B cell (primary cell): ENCODE measurements around the gene CD28. TPM values are rescaled to one million over a fixed set of nuclear protein-coding genes. Genes with fewer than 3 reads are reported as not detected.
"Not testable (repeated sequence)": the region's sequence is repeated elsewhere in the genome, so short reads cannot be mapped to it uniquely, and the experiment has no call there.

Source experiments
- ATAC-seq: fragments of 200-7000 bp; cut with Tn5 transposase; one replicate; pipeline ENCODE4 v1.10.0; 2021; ENCODE audit warnings: low read depth, mild to moderate bottlenecking, moderate number of reproducible peaks, moderate library complexity
- CTCF ChIA-PET: fragments of 350-600 bp; sonication (Branson Sonifier 250); formaldehyde crosslinking; loops from one replicate; lab custom pipeline; 2021; ENCODE audit warnings: antibody characterized with exemption, inconsistent platforms; lab: Charles Lee
- POLR2A ChIA-PET: fragments of 350-600 bp; sonication (Branson Sonifier 250); formaldehyde crosslinking; loops from one replicate; lab custom pipeline; 2021; ENCODE audit warnings: antibody characterized with exemption; lab: Charles Lee
- DNase-seq: peaks from one replicate; pipeline ENCODE4 v3.0.0; 2013
- H2AFZ ChIP-seq: 2 replicates; pipeline ENCODE4 v1.6.1; 2012; ENCODE audit warnings: mild to moderate bottlenecking, low read depth, low read length; ENCODE audit not compliant: insufficient read depth, poor library complexity, severe bottlenecking
- H3K27ac ChIP-seq, 2 donors: 1 replicate in 1 of 2; 2 replicates in 1 of 2; pipeline ENCODE4 v1.5.1; 2012 to 2013; ENCODE audit warnings: low read length in 2 of 2, mild to moderate bottlenecking in 2 of 2, moderate library complexity in 1 of 2
- H3K27me3 ChIP-seq, 4 experiments: fragments of 200-600 bp in 1 of 4; sonication (generic) in 1 of 4; replicated peaks in 1 of 4; 1 replicate in 2 of 4; 2 replicates in 2 of 4; pipeline versions ENCODE4 v1.6.1 to v1.7.0; 2013 to 2016; ENCODE audit warnings: low read length in 3 of 4, mild to moderate bottlenecking in 2 of 4, mixed read lengths in 1 of 4, moderate library complexity in 1 of 4; ENCODE audit not compliant: insufficient read depth in 4 of 4, control insufficient read depth in 3 of 4; ENCODE audit errors: control extremely low read depth in 1 of 4
- H3K36me3 ChIP-seq, 2 experiments: replicated peaks in 1 of 2; 1 replicate in 1 of 2; 2 replicates in 1 of 2; pipeline versions ENCODE4 v1.6.1 to v1.7.1; 2013; ENCODE audit warnings: low read length in 1 of 2; ENCODE audit not compliant: insufficient read depth in 2 of 2, control insufficient read depth in 1 of 2; ENCODE audit errors: control extremely low read depth in 1 of 2, extremely low read depth in 1 of 2
- H3K4me1 ChIP-seq, 2 donors: fragments of 200-600 bp in 1 of 2; sonication (generic) in 1 of 2; 1 replicate in 1 of 2; 2 replicates in 1 of 2; pipeline versions ENCODE4 v1.5.1 to v1.6.1; 2013 to 2017; ENCODE audit warnings: low read length in 2 of 2; ENCODE audit not compliant: control insufficient read depth in 2 of 2, insufficient read depth in 2 of 2
- H3K4me2 ChIP-seq: replicated peaks from 2 replicates; pipeline ENCODE3; 2012; ENCODE audit warnings: mild to moderate bottlenecking, low read depth, low read length; ENCODE audit not compliant: poor library complexity, severe bottlenecking
- H3K4me3 ChIP-seq, 5 experiments: fragments of 200-600 bp in 1 of 5; sonication (generic) in 1 of 5; 1 replicate in 3 of 5; 2 replicates in 2 of 5; pipeline versions ENCODE4 v1.5.1 to v1.7.0; 2011 to 2016; ENCODE audit warnings: low read length in 4 of 5, mild to moderate bottlenecking in 4 of 5, low read depth in 2 of 5, control low read depth in 1 of 5, moderate library complexity in 1 of 5; ENCODE audit not compliant: insufficient read depth in 1 of 5; ENCODE audit errors: control extremely low read depth in 1 of 5, extremely low read depth in 1 of 5
- H3K79me2 ChIP-seq: fragments of 200-600 bp; sonication (generic); one replicate; pipeline ENCODE4 v1.6.0; 2016; ENCODE audit warnings: low read length; ENCODE audit not compliant: control insufficient read depth, insufficient read depth
- H3K9ac ChIP-seq: fragments of 200-600 bp; sonication (generic); 2 replicates; pipeline ENCODE4 v1.6.1; 2017; ENCODE audit warnings: mild to moderate bottlenecking, low read length, moderate library complexity
- H3K9me3 ChIP-seq, 3 donors: one replicate each; pipeline versions ENCODE4 v1.6.1 to v1.7.1; 2013; ENCODE audit warnings: low read length in 2 of 3; ENCODE audit not compliant: control insufficient read depth in 2 of 3, insufficient read depth in 1 of 3; ENCODE audit errors: control extremely low read depth in 1 of 3
- H4K20me1 ChIP-seq: 2 replicates; pipeline ENCODE4 v1.6.0; 2012; ENCODE audit warnings: mild to moderate bottlenecking, low read length; ENCODE audit not compliant: insufficient read depth, control insufficient read depth, poor library complexity, severe bottlenecking
- H3K27ac Mint-ChIP-seq: one replicate; pipeline ENCODE4 v1.8.0; 2021; ENCODE audit warnings: mixed read lengths
- H3K27me3 Mint-ChIP-seq: one replicate; pipeline ENCODE4 v1.8.0; 2021; ENCODE audit warnings: mixed read lengths
- H3K4me1 Mint-ChIP-seq: one replicate; pipeline ENCODE4 v1.8.0; 2021; ENCODE audit warnings: mixed read lengths
- H3K4me3 Mint-ChIP-seq: one replicate; pipeline ENCODE4 v1.8.0; 2021; ENCODE audit warnings: mixed read lengths
- H3K9me3 Mint-ChIP-seq: one replicate; pipeline ENCODE4 v1.8.0; 2022; ENCODE audit warnings: mixed read lengths; ENCODE audit not compliant: insufficient read depth
- EZH2 ChIP-seq: IDR thresholded peaks from 2 replicates; pipeline ENCODE4 v1.6.1; 2012; ENCODE audit warnings: borderline replicate concordance, low read depth, mild to moderate bottlenecking, moderate library complexity, low read length; ENCODE audit not compliant: insufficient read depth, poor library complexity, severe bottlenecking
- WGBS: methylation state at CpG from one replicate; pipeline ENCODE4 v1.1.5; 2013; ENCODE audit warnings: missing lambda C conversion rate; ENCODE audit not compliant: insufficient coverage; 5-methylcytosine and 5-hydroxymethylcytosine counted together
- intact Hi-C: fragments of 100-400 bp; cut with micrococcal nuclease; formaldehyde crosslinking; loops from one replicate; pipeline ENCODE4 v1.10.0; 2022
- polyA plus RNA-seq: library from polyadenylated mRNA; depleted of rRNA; stranded (reverse); fragments of >200 nt; gene quantifications from 2 replicates; pipeline ENCODE4 v1.2.3, GENCODE V29; 2012
- total RNA-seq, 2 donors: library from RNA; stranded (reverse); fragments of 120-200 nt in 1 of 2; gene quantifications; 1 replicate in 1 of 2; 2 replicates in 1 of 2; pipeline versions ENCODE4 v1.2.3 to v1.2.4, GENCODE V29; 2013 to 2022
- TF ChIP-seq, protein P1 (sequence below): fragments of 200-600 bp; IDR thresholded peaks from one replicate; pipeline ENCODE4 v1.8.0; 2022; ENCODE audit warnings: antibody characterized with exemption, mild to moderate bottlenecking

CD28 gene
- total and polyA plus RNA-seq, 2 donors (not counting 1 experiment from before 2014, with no cell fraction given), result 0.18 to 0.37 TPM

DNA sequence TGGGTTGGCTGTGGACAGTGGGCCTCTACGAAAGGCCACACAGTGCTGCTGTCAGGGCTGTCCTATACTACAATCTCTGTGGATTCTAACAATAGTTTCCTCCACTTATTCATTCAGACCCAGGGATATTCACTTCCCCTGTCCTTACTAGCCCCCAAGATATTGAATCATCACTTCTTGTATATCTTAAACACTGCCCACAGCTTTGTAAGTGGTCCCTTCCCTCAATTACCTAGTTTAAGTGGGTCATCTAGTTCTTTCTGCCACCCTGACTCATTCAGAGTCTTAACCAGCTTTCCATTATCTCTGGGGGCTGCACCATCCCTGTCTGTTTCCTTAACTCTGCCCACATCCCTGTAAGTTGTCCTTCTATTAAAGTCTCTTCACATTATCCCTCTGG lies 69.2 kb downstream of the CD28 start:
- no peaks in the 10 kb centered on the region for H3K36me3 ChIP-seq
- H3K27me3 ChIP-seq, result peaks cover 0 to 6% (median 4%) of the 10 kb centered on the region in 4 experiments
- no peak overlapping the region for H3K4me2 ChIP-seq
- intact Hi-C loops, result no loop called here
- no peaks in the 10 kb centered on the region for H3K9me3 ChIP-seq
- peaks cover 38% of the 10 kb centered on the region for H3K27me3 Mint-ChIP-seq
- no peak overlapping the region for H3K27ac Mint-ChIP-seq
- no peak overlapping the region for H3K27ac ChIP-seq
- TF ChIP-seq, protein P1, sequence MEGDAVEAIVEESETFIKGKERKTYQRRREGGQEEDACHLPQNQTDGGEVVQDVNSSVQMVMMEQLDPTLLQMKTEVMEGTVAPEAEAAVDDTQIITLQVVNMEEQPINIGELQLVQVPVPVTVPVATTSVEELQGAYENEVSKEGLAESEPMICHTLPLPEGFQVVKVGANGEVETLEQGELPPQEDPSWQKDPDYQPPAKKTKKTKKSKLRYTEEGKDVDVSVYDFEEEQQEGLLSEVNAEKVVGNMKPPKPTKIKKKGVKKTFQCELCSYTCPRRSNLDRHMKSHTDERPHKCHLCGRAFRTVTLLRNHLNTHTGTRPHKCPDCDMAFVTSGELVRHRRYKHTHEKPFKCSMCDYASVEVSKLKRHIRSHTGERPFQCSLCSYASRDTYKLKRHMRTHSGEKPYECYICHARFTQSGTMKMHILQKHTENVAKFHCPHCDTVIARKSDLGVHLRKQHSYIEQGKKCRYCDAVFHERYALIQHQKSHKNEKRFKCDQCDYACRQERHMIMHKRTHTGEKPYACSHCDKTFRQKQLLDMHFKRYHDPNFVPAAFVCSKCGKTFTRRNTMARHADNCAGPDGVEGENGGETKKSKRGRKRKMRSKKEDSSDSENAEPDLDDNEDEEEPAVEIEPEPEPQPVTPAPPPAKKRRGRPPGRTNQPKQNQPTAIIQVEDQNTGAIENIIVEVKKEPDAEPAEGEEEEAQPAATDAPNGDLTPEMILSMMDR, result no peak
- TF ChIP-seq EZH2, result no peak
- H4K20me1 ChIP-seq, result no peaks in the 10 kb centered on the region
- ChIA-PET POLR2A (no interaction called here), CTCF (no interaction called here)
- ATAC-seq (no peak), DNase-seq (no peak)
- 93% methylated on average over 1 of the region's 1 CpG for WGBS
- no peaks in the 10 kb centered on the region for H3K4me1 Mint-ChIP-seq
- no peaks in the 10 kb centered on the region for H3K79me2 ChIP-seq
- H3K9me3 Mint-ChIP-seq, result no peaks in the 10 kb centered on the region
- H3K4me1 ChIP-seq, result no peaks in the 10 kb centered on the region
- H2AFZ ChIP-seq, result no peak overlapping the region
- no peak overlapping the region for H3K4me3 ChIP-seq
- no peak overlapping the region for H3K4me3 Mint-ChIP-seq
- H3K9ac ChIP-seq, result no peak overlapping the region

DNA sequence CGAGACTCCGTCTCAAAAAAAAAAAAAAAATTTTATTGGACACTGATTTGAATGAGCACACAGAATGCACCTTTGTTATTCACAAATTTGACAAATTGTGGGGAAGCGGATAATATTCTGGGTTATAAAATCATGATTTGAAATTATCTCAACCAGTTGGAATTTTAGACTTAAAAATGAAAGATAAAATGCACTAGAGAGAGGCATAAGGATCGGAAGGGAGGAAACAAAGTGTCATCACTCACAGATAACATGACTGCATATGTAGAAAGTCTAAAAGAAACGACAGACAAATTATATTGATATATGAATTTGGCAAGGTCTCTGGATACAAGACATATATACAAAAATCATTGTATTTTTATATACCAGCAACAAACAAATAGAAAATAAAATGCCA lies 70.6 kb downstream of the CD28 start:
- no peak overlapping the region for H2AFZ ChIP-seq
- ATAC-seq (no peak), DNase-seq (no peak)
- Mint-ChIP-seq H3K9me3 (no peaks in the 10 kb centered on the region), H3K27me3 (peaks cover 42% of the 10 kb centered on the region), H3K4me1 (no peaks in the 10 kb centered on the region), H3K4me3 (no peak overlapping the region), H3K27ac (no peak overlapping the region)
- intact Hi-C loops, result no loop called here
- no CpG with 5 or more reads among the region's 5 CpGs for WGBS
- H3K4me3 ChIP-seq, result no peak overlapping the region
- H3K79me2 ChIP-seq, result no peaks in the 10 kb centered on the region
- no peak overlapping the region for H3K9ac ChIP-seq
- no peaks in the 10 kb centered on the region for H3K9me3 ChIP-seq
- H3K36me3 ChIP-seq, result no peaks in the 10 kb centered on the region
- no peak overlapping the region for H3K4me2 ChIP-seq
- no peak for TF ChIP-seq EZH2
- TF ChIP-seq, protein P1, result no peak
- ChIA-PET POLR2A (no interaction called here), CTCF (no interaction called here)
- H4K20me1 ChIP-seq, result no peaks in the 10 kb centered on the region
- peaks cover 0 to 6% (median 4%) of the 10 kb centered on the region in 4 experiments for H3K27me3 ChIP-seq
- H3K27ac ChIP-seq, result no peak overlapping the region
- H3K4me1 ChIP-seq, result no peaks in the 10 kb centered on the region

DNA sequence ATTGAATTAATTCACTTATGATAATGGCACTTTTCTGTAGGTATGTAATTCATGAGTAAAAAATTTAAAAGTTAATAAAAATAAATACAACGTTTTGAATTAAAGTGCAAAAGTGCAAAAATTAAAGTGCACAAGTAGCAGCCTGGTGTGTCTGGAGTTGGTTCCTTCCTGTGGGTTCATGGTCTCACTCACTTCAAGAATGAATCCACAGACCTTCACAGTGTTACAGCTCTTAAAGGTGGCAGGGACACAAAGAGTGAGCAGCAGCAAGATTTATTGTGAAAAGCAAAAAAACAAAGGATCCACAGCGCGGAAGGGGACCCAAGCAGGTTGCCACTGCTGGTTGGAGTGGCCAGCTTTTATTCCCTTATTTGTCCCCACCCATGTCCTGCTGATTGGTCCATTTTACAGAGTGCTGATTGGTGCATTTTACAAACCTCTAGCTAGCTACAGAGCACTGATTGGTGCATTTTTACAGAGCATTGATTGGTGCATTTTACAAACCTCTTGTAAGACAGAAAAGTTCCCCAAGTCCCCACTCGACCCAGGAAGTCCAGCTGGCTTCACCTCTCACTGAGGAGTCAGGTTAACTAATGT lies 73.1 kb downstream of the CD28 start:
- ATAC-seq, H2AFZ ChIP-seq, H3K36me3 ChIP-seq, H4K20me1 ChIP-seq, H3K4me3 Mint-ChIP-seq, DNase-seq, H3K4me3 ChIP-seq, H3K9me3 Mint-ChIP-seq, H3K4me1 ChIP-seq, H3K9ac ChIP-seq, H3K4me2 ChIP-seq, H3K27ac Mint-ChIP-seq, H3K27ac ChIP-seq, H3K4me1 Mint-ChIP-seq, intact Hi-C loops, H3K79me2 ChIP-seq, CTCF ChIA-PET, H3K9me3 ChIP-seq, POLR2A ChIA-PET: not testable (repeated sequence)
- 100% methylated on average over 2 of the region's 4 CpGs for WGBS
- H3K27me3 ChIP-seq, result peaks cover 0 to 12% (median 0%) of the 10 kb centered on the region in 4 experiments
- peaks cover 32% of the 10 kb centered on the region for H3K27me3 Mint-ChIP-seq
